HUDEP-2 (cell line): ENCODE results near the gene RNF214.
"Not testable (repeated sequence)": the region's sequence is repeated elsewhere in the genome, so short reads cannot be mapped to it uniquely, and the experiment has no call there.

ENCODE experiments used
- DNase-seq, 76 experiments: peaks; one replicate each; lab custom pipeline; 2025; ENCODE audit not compliant: unreplicated experiment in 76 of 76; lab: John Stamatoyannopoulos, UW

Gene RNF214

DNA sequence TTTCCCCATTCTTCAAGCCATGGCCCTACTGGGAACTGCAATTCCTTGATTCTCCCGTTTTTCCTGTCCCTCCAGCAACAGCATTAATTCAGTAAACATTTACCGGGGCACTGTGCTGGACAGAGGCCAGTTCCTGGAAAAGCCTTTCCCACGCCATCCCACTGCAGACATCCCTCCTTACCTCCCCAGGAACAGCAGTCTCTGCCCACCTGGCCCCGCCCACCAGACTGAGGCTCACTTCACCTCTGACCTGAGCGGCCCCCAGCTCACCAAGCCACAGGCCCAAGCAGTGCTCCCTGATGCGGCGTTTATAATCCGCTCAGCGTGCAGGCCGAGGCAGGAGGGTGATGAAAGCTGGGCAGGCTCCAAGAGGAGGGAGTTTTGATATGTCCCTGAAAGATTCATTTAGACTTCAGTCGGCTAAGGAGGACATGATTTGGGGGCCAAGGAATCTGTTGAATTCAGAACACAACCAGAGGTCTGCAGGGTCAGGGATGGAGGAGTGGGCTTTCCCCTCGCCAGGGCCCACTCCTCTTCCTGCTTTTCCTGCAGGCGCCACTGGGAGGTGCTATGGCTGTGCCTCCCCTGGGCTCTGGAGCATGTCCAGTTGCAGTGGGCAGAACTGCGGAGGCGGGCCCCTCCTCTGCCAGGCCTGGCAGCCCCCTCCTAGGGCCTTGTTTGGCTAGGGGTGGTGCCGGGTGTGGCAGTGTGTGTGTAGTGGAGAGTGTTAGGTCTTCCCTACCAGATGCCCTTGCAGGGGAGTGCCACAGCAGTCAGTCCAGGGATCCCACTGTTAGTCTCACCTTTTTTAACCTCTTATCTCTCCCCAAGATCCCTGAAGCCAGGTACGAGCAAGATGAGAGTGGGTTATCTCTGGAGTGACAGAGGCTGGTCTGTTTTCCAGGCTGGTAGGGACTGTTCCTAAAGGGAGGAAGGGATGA is 34.7 kb upstream of the RNF214 start:
- peak in 67 of 76 experiments; percentile 5 to 81 (median 55) for DNase-seq

DNA sequence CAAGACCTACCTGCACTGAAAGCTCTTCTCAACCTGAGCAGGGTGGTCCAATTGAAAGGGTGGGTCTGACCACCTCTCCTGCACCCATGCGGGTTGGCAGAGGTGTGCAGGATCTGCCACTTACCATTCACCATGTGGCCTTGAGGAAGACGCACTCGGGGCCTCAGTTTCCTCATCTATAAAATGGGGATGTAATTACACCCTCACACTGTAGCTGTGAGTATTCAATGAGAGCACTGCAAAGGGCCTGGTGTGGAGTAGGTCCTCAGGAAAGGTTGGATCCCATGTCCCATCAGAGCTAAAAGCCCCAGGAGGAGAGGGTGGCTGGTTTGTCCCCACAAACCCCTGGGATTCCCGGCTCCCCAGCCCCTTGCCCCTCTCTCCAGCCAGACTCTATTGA is 33.9 kb upstream of the RNF214 start:
- DNase-seq, result no peak

DNA sequence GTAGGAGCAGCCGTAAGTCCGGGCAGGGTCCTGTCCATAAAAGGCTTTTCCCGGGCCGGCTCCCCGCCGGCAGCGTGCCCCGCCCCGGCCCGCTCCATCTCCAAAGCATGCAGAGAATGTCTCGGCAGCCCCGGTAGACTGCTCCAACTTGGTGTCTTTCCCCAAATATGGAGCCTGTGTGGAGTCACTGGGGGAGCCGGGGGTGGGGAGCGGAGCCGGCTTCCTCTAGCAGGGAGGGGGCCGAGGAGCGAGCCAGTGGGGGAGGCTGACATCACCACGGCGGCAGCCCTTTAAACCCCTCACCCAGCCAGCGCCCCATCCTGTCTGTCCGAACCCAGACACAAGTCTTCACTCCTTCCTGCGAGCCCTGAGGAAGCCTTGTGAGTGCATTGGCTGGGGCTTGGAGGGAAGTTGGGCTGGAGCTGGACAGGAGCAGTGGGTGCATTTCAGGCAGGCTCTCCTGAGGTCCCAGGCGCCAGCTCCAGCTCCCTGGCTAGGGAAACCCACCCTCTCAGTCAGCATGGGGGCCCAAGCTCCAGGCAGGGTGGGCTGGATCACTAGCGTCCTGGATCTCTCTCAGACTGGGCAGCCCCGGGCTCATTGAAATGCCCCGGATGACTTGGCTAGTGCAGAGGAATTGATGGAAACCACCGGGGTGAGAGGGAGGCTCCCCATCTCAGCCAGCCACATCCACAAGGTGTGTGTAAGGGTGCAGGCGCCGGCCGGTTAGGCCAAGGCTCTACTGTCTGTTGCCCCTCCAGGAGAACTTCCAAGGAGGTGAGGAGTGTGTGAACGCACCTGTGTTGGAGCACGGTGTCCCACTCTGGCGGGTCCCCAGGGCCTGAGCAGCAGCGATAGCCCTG is 33.2 kb upstream of the RNF214 start, which contains the start of gene TAGLN:
Gene TAGLN (plus strand): TSS at position 318 of the 863 bp plus-strand sequence. CDS start 3,644 bp downstream, outside the sequence.
- DNase-seq, result no peak

DNA sequence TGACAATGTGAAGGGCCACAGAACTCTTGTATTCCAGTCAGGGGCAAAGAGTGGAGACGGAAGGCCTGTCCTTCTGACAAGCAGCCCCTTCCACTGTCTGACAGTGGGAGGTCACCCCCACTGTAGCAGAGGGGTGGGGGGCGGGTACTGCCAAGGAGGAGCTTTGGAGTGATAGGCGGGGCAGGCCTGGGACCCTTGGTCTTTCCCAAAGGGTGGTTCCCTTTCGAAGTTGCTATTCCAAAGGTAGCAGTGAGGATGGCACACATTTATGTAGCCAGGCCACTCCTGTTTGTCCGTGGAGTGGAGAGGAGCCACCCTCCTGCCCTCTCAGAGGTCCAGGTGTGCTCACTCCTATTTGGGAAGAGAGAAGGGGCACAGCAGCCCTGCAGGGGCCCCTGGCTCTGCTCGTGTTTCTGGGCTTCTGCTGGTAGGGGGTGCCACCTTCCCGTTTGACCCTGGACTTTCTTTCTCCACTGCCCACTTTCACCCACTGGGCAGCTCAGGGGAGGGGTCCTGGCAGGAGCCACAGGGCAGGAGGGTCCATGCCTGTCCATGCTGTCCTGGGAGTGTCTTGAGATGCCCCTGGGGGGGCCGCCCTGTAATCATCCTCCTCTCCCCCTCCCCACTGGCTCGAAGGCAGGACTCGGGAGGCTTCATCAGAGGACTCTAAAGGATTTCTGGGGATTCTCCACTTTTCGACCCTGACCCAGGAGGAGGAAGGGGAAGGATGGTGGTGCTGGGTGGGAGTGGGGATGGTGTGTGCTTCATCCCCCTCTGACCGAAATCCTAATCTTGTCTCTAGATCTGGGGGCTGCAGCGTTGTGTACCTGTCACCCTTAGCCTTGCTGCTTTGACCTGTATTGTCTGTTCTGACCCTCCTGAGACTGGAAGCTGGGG is 32.3 kb upstream of the RNF214 start:
- DNase-seq, result no peak

DNA sequence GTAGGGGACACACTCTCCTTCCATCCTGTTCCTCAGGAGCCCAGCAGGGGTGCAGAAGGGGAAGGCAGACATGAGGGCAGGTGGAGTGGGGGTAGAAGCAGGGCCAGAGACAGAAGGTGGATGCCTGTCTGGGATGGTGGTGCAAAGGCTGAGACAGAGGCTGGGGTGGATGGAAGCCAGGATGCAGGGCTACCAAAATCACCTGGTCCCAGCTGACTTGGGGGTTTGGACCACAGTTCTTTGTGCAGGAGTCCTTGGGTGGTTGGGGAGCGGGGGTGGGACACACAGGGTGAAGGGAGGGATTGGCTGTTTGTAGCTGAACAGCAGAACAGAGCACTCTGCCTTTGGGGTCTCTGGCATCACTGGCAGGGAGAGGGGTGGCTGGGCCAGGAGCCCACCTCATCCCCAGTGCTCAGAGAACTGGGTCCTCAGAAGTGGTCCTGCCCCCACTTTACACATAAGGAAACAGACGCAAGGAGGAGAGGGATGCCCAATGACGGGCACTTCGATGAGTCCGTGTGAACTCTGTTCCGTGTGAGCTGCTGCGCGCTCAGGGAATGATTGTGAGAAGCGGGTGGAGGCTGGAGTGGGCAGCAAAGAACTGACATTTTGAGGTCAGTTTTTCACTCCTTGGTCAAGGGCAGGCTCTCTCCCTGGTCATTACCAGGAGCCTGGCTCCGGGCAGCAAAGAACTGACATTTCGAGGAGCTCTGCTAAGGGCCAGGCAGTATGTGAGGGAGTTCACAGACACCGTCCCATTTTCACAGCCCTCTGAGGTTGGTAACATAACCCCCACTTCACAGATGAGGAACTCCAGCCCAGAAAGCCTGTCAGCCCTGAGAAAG is 31.4 kb upstream of the RNF214 start:
- DNase-seq, result peak in 1 of 76 experiments; percentile 7

DNA sequence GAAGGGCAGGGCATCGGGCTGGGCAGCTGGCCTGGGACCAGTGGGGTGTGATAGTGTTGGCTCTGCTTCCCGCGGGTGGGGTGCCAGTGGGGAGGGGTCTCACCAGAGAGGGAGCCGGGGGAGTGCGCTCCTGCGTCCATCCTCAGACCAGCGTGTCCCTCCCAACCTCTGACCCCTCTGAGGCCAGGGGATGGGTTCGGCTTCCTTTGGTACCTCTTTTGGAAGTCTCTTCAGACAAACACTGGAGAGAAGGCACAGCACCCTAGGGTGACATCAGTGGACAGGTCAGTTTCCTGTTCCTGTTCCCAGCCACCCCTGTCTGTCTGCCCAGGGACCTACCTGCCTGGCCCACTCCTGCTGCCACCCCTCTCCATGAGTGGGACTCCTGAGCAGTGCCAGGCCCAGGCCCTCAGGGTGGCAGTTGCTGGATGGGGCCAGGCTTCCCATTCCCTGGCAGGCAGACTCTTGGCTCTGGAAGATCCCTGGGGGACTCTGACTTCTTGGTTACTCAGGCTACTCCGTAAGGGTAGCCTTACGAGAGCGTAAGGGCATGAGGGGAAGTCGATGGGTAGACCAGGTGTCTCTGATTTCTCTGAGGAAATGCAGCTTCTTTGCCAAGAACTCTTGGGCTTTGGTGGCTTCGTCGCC is 30.7 kb upstream of the RNF214 start:
- DNase-seq, result peak in 4 of 76 experiments; percentile 17 to 29 (median 20)

DNA sequence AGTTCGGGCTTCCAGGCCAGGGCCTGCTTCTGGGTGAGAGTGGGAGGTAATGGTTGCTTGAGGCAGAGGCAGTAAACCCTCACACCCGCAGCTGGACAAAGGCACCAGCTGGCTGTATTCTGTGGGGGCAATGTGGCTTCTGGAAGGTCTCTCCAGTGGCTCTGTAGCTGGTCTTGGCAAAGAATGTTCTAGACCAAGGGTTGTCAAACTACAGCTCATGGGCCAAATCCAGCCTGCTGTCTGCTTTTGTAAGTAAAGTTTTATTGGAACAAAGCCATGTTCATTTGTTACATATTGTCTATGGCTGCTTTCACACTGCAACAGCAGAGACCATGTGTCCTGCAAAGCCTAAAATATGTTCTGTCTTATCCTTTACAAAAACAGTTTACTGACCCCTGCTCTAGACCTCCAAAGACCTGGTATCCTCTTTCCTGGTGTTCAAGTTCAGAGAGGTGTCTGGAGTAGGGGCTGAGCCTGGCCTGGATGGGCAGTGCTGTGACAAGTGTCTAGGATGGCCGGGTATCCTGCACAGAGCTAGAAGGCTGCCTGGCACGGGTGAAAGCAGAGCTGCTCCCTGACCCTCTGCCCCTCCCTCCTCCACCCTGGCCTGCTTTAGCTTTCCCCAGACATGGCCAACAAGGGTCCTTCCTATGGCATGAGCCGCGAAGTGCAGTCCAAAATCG is 29.9 kb upstream of the RNF214 start:
- no peak for DNase-seq

DNA sequence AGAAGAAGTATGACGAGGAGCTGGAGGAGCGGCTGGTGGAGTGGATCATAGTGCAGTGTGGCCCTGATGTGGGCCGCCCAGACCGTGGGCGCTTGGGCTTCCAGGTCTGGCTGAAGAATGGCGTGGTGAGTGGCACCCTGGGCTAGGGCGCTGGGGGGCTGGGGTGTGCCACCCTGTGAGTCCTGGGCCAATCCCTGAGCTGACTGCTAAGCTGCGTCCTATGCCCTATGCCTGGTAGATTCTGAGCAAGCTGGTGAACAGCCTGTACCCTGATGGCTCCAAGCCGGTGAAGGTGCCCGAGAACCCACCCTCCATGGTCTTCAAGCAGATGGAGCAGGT is 29.4 kb upstream of the RNF214 start:
- no peak for DNase-seq

DNA sequence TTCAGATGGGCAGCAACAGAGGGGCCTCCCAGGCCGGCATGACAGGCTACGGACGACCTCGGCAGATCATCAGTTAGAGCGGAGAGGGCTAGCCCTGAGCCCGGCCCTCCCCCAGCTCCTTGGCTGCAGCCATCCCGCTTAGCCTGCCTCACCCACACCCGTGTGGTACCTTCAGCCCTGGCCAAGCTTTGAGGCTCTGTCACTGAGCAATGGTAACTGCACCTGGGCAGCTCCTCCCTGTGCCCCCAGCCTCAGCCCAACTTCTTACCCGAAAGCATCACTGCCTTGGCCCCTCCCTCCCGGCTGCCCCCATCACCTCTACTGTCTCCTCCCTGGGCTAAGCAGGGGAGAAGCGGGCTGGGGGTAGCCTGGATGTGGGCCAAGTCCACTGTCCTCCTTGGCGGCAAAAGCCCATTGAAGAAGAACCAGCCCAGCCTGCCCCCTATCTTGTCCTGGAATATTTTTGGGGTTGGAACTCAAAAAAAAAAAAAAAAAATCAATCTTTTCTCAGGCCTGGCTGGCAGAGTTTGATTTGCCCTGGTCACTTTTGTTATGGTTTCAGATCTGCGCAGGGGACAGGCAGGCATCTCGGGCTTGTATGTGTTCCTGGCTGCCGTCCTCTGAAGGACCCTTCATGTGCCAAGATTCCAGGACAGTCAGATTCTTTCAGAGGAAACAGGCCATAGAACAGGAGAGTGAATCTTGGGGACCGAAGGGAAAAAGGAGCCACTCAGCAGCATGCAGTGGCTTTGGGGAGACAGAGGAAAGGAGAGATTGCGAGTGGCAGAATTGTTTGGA is 28.0 kb upstream of the RNF214 start:
- no peak for DNase-seq

DNA sequence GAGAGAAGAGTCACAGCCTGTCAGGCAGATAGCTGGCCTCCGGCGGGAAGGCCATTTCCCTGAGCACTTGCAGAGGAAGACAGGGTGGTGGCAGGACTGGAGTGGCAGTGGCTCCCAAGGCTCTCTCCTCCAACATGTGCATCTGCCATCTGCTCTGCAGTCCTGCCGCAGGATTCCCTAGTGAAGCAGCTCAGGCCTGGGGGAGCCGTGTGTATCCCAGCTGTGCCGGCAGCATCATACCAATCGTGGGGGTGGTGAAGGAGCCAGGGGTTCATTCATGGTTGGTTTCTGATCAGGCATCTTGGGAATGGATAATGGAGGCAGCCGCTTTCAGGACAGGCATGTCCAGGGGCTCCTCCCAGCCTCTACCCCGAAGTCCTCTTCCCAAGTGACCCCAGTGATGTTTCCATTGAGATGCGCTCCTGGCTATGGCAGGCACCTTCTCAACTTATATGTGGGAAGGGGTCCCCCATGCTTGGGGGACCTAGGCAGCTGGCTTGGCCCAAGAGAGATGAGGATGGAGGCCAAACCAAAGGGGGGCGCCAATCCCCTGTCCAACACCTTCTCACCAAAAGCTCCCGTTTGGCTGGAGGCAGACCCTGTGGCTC is 27.2 kb upstream of the RNF214 start:
- no peak for DNase-seq

DNA sequence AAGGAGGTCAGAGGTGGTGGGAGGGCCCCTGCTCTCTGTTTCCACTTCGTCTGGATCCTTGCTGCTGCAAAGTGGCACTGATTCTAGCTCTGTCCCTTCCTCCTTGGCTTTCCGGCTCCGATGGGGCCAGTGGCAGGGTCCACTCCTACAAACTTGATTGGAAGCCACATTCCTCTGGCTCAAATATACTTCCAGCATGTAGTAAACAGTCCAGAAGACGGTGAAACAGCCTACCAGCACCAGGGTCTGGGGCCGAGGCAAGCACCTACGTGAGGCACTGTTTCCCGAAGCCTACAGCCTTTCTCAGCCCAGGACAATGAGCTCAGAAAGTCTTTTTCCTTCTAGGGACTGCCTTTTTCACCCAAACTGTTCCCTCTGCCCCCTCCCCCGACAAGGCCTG is 26.4 kb upstream of the RNF214 start:
- DNase-seq, result not testable (repeated sequence)

DNA sequence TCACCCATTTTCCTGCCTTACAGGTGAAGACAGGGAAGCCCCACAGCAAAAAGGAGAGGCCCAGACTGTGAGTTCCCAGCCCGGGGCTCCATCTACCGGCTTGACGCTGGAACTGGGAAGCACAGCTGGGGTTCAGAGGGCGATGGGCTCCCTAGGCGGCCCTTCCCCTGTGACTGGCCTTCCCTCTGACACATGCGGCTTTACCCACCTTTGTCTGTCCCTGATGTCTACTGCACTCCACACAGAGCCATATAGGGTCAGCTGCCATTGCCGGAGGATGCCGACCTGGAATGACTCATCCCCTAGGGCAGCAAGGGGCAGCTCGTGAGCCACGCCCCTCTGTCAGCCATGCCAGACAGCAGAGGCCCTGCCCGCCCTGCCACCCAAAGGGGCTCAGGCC is 25.6 kb upstream of the RNF214 start:
- not testable (repeated sequence) for DNase-seq

DNA sequence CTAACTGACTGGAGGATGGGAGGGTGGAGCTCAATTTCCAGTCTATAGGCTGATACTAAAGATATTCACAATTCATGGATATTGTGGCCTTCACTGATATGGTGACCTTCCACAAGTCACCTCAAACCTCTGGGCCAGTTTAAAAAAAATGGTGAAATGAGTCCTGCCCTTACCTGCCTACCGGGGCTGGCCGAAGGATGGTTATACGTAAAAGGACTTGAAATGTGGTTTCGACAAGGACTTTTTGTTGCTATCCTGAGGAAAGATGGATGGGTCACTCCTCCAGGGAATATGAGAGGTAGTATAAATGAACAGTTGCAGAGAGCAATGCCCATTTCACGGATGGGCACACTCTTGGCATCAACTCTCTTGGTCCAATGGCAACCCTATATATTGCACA is 25.0 kb upstream of the RNF214 start:
- DNase-seq, result not testable (repeated sequence)

DNA sequence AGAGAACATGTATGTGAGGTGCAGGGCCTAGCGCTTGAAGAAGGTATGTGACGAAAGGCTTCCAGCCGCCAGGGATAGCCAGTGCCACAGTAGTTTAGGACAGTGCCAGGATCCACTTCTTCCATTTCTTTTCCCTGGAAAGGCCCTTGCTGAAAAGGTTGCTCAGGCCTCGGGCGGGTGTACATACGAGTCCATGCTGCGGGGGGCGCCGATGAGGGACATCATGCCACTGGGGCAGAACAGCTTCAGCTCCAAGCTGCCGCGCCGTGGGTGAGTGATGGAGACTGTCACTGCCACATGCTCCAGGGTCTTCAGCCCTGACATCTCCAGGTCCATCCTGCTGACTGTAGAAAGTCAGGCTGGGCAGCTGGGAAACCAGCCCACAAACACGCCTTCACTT is 23.8 kb upstream of the RNF214 start:
- DNase-seq, result not testable (repeated sequence)

DNA sequence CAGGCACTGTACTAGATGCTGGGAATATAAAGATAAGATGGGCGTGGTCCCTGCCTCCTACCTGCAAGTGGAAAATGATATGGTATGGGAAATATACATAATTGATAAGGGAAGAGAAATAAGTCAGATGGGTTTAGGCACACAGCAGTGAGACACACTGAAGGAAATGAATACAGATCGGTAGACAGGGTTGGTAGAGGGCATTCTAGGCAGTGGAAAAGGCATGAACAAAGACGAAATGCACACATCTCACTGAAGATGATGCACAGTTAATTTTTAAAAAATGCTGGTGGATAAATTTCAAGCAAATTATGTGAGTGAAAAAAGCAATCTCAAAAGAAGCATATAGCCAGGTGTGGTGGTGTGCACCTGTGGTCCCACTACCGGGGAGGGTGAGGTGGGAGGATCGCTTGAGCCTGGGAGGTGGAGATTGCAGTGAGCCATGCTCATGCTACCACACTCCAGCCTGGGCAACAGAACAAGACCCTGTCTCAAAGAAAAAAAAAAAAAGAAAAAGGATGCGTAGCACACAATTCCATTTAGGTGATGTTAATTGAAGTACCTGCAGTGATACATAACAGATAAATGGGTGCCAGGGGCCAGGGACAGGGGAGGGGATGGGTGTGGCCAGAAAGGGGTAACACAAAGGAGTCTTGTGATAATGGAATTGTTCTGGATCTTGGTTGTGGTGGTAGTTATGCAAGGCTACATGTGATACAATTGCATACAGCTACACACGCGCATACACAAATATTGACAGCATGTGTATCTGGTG is 22.9 kb upstream of the RNF214 start:
- peak in 1 of 76 experiments; percentile 11 for DNase-seq

DNA sequence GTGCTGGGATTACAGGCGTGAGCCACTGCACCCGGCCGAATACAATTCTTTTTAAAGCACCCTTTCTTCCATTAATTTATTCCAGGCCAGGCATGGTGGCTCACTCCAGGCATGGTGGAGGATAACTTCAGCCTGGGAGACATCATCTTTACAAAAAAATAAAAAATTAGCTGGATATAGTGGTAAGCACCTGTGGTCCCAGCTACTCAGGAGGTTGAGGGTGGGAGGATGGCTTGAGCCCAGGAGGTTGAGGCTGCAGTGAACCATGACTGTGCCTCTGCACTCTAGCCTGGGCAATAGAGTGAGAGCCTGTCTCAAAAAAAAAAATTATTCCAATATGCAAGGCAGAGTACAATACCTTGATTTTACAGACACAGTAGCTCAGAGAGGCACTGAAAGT is 21.9 kb upstream of the RNF214 start:
- no peak for DNase-seq
